Panc1 (cell line): ENCODE data around the gene GDF7. TPM values are rescaled to one million over a fixed set of nuclear protein-coding genes. Genes with fewer than 3 reads are reported as not detected.

Experiments used
- ATAC-seq: fragments of 200-7000 bp; cut with Tn5 transposase; 2 replicates; pipeline ENCODE4 v1.9.1; 2020; ENCODE audit warnings: mild to moderate bottlenecking, moderate library complexity
- BruUV-seq: library from RNA; stranded (reverse); fragments of 400-500 nt; replicated peaks from 2 replicates; lab custom pipeline; 2021; lab: Mats Ljungman, UMichigan
- CTCF ChIA-PET: fragments of 300-600 bp; sonication (Branson Sonifier 250); formaldehyde crosslinking; loops from one replicate; lab custom pipeline; 2022; ENCODE audit warnings: antibody characterized with exemption; lab: Charles Lee
- POLR2A ChIA-PET: fragments of 300-600 bp; sonication (Branson Sonifier 250); formaldehyde crosslinking; loops from one replicate; lab custom pipeline; 2022; ENCODE audit warnings: antibody characterized with exemption; lab: Charles Lee
- DNase-seq: peaks from one replicate; pipeline ENCODE4 v3.0.0-alpha.2; 2010; ENCODE audit warnings: low read depth, low spot score
- H3K27ac ChIP-seq: 2 replicates; pipeline ENCODE4 v1.5.1; 2011; ENCODE audit warnings: mild to moderate bottlenecking, low read length, inconsistent platforms
- H3K27me3 ChIP-seq: fragments of 200-500 bp; sonication (Bioruptor generic); 2 replicates; pipeline ENCODE4 v1.6.0; 2014; ENCODE audit warnings: low read length, inconsistent platforms; ENCODE audit not compliant: control insufficient read depth, insufficient read depth
- H3K36me3 ChIP-seq: fragments of 200-500 bp; sonication (Bioruptor generic); 2 replicates; pipeline ENCODE4 v1.5.1; 2014; ENCODE audit warnings: inconsistent platforms, mild to moderate bottlenecking, low read length, moderate library complexity; ENCODE audit not compliant: control insufficient read depth, insufficient read depth
- H3K4me1 ChIP-seq: 2 replicates; pipeline ENCODE4 v1.5.1; 2011; ENCODE audit warnings: inconsistent platforms, mild to moderate bottlenecking, low read length, moderate library complexity; ENCODE audit not compliant: control insufficient read depth, insufficient read depth
- H3K4me3 ChIP-seq, 2 experiments: 2 replicates each; pipeline ENCODE4 v1.5.1; 2011 to 2012; ENCODE audit warnings: low read depth in 2 of 2, low read length in 2 of 2, mild to moderate bottlenecking in 2 of 2, inconsistent platforms in 1 of 2, moderate library complexity in 1 of 2
- H3K9me3 ChIP-seq: fragments of 200-500 bp; sonication (Bioruptor generic); 2 replicates; pipeline ENCODE4 v1.5.1; 2014; ENCODE audit warnings: low read depth, mild to moderate bottlenecking, inconsistent platforms, low read length, moderate library complexity; ENCODE audit not compliant: control insufficient read depth, insufficient read depth
- CTCF ChIP-seq: fragments of 450-650 bp; IDR thresholded peaks from 2 replicates; pipeline ENCODE4 v1.5.1; 2017; ENCODE audit warnings: mild to moderate bottlenecking
- POLR2AphosphoS5 ChIP-seq: IDR thresholded peaks from 2 replicates; pipeline ENCODE4 v1.6.1; 2012; ENCODE audit warnings: mild to moderate bottlenecking, low read depth, low read length, moderate library complexity
- REST ChIP-seq, 2 experiments: IDR thresholded peaks; 2 replicates each; pipeline ENCODE4 v1.6.1; 2011 to 2012; ENCODE audit warnings: low read depth in 2 of 2, control low read depth in 1 of 2, low read length in 1 of 2, mild to moderate bottlenecking in 1 of 2, moderate library complexity in 1 of 2; ENCODE audit not compliant: insufficient read depth in 1 of 2
- SIN3A ChIP-seq: IDR thresholded peaks from 2 replicates; pipeline ENCODE4 v1.6.1; 2012; ENCODE audit warnings: low read depth, mild to moderate bottlenecking, low read length, moderate library complexity, borderline replicate concordance; ENCODE audit not compliant: insufficient read depth
- TCF7L2 ChIP-seq: IDR thresholded peaks from 2 replicates; pipeline ENCODE4 v1.6.1; 2011; ENCODE audit warnings: mild to moderate bottlenecking, low read depth, low read length, inconsistent platforms
- in situ Hi-C: cut with HindIII; loops from 2 replicates; pipeline ENCODE4 v1.10.0; 2016; ENCODE audit warnings: low sequenced_read_pairs, low pct_unique_long_range_greater_than_20kb
- intact Hi-C: fragments of 100-400 bp; cut with micrococcal nuclease; formaldehyde crosslinking; loops from one replicate; pipeline ENCODE4 v1.10.0; 2022; ENCODE audit not compliant: unreplicated experiment
- total RNA-seq: library from RNA; stranded (reverse); gene quantifications from one replicate; pipeline ENCODE4 v1.2.1, GENCODE V29; 2021; ENCODE audit not compliant: unreplicated experiment

GDF7 gene
- total RNA-seq, 1 experiment from 2014 or later: not detected

GRCh38 chr2:20724500-20725053 lies 57.6 kb downstream of the GDF7 start:
- BruUV-seq: no TSS peak
- no peaks in the 10 kb centered on the region for H3K36me3 ChIP-seq
- intact Hi-C loops: no loop called here
- DNase-seq (no peak), ATAC-seq (no peak)
- H3K4me1 ChIP-seq: no peaks in the 10 kb centered on the region
- TF ChIP-seq SIN3A (no peak), TCF7L2 (no peak), CTCF (no peak), REST (IDR thresholded peaks at IDR 0.05; ENCODE audit: insufficient read depth in 1 of 2, low read depth in 2 of 2, low read length in 1 of 2) (no peak), POLR2AphosphoS5 (no peak)
- no peaks in the 10 kb centered on the region for H3K27me3 ChIP-seq
- no peak overlapping the region for H3K4me3 ChIP-seq
- no peak overlapping the region for H3K27ac ChIP-seq
- in situ Hi-C loops: no loop called here
- POLR2A ChIA-PET: no interaction called here
- CTCF ChIA-PET: no interaction called here
- no peaks in the 10 kb centered on the region for H3K9me3 ChIP-seq

- DNase-seq (no peak), ATAC-seq (no peak)
- no TSS peak for BruUV-seq
- intact Hi-C loops (no loop called here), in situ Hi-C loops (no loop called here)
- CTCF ChIA-PET: no interaction called here
- H3K27me3 ChIP-seq: no peaks in the 10 kb centered on the region
- H3K4me1 ChIP-seq: no peaks in the 10 kb centered on the region
- no peak overlapping the region for H3K4me3 ChIP-seq
- H3K27ac ChIP-seq: no peak overlapping the region
- POLR2A ChIA-PET: no interaction called here
- no peaks in the 10 kb centered on the region for H3K9me3 ChIP-seq
- TF ChIP-seq POLR2AphosphoS5 (no peak), CTCF (no peak), TCF7L2 (no peak), SIN3A (no peak), REST (IDR thresholded peaks at IDR 0.05; ENCODE audit: insufficient read depth in 1 of 2, low read depth in 2 of 2, low read length in 1 of 2) (no peak)
- H3K36me3 ChIP-seq: no peaks in the 10 kb centered on the region
Measured at GRCh38 chr2:20725782-20726181, 58.8 kb downstream of the GDF7 start.
